HUDEP-2 (cell line): Measurements from ENCODE around the gene ADAD2.

Experiments used
- DNase-seq, 76 experiments: peaks; one replicate each; lab custom pipeline; 2025; ENCODE audit not compliant: unreplicated experiment in 76 of 76; lab: John Stamatoyannopoulos, UW

Gene ADAD2

GRCh38 chr16:84190731-84191388, at the start of gene ADAD2:
Gene ADAD2 (plus strand): TSS chr16:84191157. CDS start chr16:84191231, 74 bp downstream.
- no peak for DNase-seq

- no peak for DNase-seq
These were observed 47.9 kb upstream of the ADAD2 start for GRCh38 chr16:84143081-84143480.

GRCh38 chr16:84143784-84144199, 47.2 kb upstream of the ADAD2 start:
- DNase-seq, result no peak

GRCh38 chr16:84144209-84144858, 46.6 kb upstream of the ADAD2 start:
- peak in 9 of 76 experiments; percentile 5 to 40 (median 15) for DNase-seq

GRCh38 chr16:84144859-84145639, 45.9 kb upstream of the ADAD2 start, which contains the start of the genes DNAAF1 and HSDL1:
Gene DNAAF1 (plus strand): TSS chr16:84145308. CDS start chr16:84145441, 133 bp downstream.
Gene HSDL1 (minus strand): TSS chr16:84145177. CDS start chr16:84131321, 13,856 bp downstream.
- DNase-seq, result peak in 71 of 76 experiments; percentile 18 to 90 (median 79)

- DNase-seq, result no peak
These were observed 40.0 kb upstream of the ADAD2 start for GRCh38 chr16:84150926-84151325.

GRCh38 chr16:84153660-84154214, 37.2 kb upstream of the ADAD2 start:
- DNase-seq, result peak in 1 of 76 experiments; percentile 6

- DNase-seq, result no peak
These were observed 35.7 kb upstream of the ADAD2 start for GRCh38 chr16:84155226-84155625.

GRCh38 chr16:84155771-84156170, 35.2 kb upstream of the ADAD2 start:
- DNase-seq, result peak in 11 of 76 experiments; percentile 9 to 44 (median 19)

GRCh38 chr16:84156342-84156784, 34.6 kb upstream of the ADAD2 start:
- DNase-seq, result no peak

GRCh38 chr16:84159007-84159406, 31.9 kb upstream of the ADAD2 start:
- no peak for DNase-seq

GRCh38 chr16:84159800-84160199, 31.2 kb upstream of the ADAD2 start:
- DNase-seq, result no peak

- DNase-seq, result no peak
These were observed 29.9 kb upstream of the ADAD2 start for GRCh38 chr16:84161037-84161436.

- DNase-seq, result no peak
These were observed 29.2 kb upstream of the ADAD2 start for GRCh38 chr16:84161801-84162200.

- no peak for DNase-seq
These were observed 25.2 kb upstream of the ADAD2 start for GRCh38 chr16:84165746-84166145.

GRCh38 chr16:84166796-84167695, 23.9 kb upstream of the ADAD2 start:
- no peak for DNase-seq

GRCh38 chr16:84169765-84170310, 21.1 kb upstream of the ADAD2 start:
- DNase-seq, result no peak

GRCh38 chr16:84174396-84174795, 16.6 kb upstream of the ADAD2 start:
- DNase-seq, result no peak

GRCh38 chr16:84175350-84176081, 15.4 kb upstream of the ADAD2 start:
- DNase-seq, result no peak
